Bronchial epithelial cell (primary cell): ENCODE data around the gene PHC2. TPM values are rescaled to one million over a fixed set of nuclear protein-coding genes. Genes with fewer than 3 reads are reported as not detected.

ENCODE experiments used
- DNase-seq: peaks from one replicate; pipeline ENCODE4 v3.0.0-alpha.2; 2010; ENCODE audit warnings: low read depth
- FAIRE-seq: peaks from 2 replicates; lab custom pipeline; 2011; peaks lifted over from hg19 to GRCh38; lab: Jason Lieb, UNC
- H3K27me3 ChIP-seq: 2 replicates; pipeline ENCODE4 v1.5.1; 2011; ENCODE audit warnings: low read length; ENCODE audit not compliant: control insufficient read depth, insufficient read depth
- H3K36me3 ChIP-seq: 2 replicates; pipeline ENCODE4 v1.5.1; 2011; ENCODE audit warnings: low read length; ENCODE audit not compliant: control insufficient read depth, insufficient read depth
- H3K4me3 ChIP-seq: 2 replicates; pipeline ENCODE4 v1.5.1; 2011; ENCODE audit warnings: mild to moderate bottlenecking, low read depth, low read length, control low read depth
- total RNA-seq: library from RNA; depleted of rRNA; stranded (reverse); fragments of >200 nt; gene quantifications from 2 replicates; pipeline ENCODE4 v1.2.1, GENCODE V29; 2014
- TF ChIP-seq, protein P1 (sequence below): IDR thresholded peaks from 2 replicates; pipeline ENCODE4 v1.5.1; 2011; ENCODE audit warnings: mild to moderate bottlenecking, moderate library complexity, low read length, control low read depth, inconsistent platforms; ENCODE audit not compliant: insufficient read depth, severe bottlenecking

PHC2 gene
- total RNA-seq, 1 donor from 2014 or later, result 32.1 TPM

DNA sequence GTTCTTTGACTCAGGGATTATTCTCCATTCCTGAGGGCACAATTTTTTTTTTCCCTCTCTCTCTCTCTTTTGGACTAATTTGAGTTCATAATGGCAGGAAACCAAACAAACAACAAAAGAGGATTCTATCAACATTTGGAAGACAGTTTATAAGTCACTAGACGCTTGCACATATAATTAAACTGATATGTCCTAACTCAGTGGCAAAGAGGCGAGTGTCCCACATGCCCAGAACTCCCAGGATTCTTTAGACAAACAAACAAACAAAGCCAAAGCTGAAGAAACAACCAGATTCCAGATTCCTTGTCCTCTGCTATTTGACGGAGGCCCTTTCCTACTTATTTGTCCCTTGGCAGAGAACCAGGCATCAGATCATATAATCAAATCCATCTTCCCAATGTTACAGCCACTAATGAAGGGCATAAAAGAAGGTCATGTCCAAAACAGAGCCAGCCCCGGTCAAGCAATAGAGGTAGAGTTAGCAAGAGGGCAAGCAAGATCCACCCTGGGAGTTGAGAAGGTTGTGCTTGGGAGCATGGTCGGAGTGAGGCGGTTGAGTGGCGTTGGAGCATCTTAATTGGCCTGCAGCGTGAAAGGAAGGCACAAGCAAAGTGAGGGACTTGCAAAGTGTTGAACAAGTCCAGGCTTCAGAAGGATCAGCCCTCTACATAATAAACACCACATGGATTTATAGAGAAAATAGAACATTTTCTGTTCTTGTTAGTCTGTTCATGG lies 144.3 kb downstream of the PHC2 start:
- TF ChIP-seq, protein P1, sequence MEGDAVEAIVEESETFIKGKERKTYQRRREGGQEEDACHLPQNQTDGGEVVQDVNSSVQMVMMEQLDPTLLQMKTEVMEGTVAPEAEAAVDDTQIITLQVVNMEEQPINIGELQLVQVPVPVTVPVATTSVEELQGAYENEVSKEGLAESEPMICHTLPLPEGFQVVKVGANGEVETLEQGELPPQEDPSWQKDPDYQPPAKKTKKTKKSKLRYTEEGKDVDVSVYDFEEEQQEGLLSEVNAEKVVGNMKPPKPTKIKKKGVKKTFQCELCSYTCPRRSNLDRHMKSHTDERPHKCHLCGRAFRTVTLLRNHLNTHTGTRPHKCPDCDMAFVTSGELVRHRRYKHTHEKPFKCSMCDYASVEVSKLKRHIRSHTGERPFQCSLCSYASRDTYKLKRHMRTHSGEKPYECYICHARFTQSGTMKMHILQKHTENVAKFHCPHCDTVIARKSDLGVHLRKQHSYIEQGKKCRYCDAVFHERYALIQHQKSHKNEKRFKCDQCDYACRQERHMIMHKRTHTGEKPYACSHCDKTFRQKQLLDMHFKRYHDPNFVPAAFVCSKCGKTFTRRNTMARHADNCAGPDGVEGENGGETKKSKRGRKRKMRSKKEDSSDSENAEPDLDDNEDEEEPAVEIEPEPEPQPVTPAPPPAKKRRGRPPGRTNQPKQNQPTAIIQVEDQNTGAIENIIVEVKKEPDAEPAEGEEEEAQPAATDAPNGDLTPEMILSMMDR, result no peak
- no peaks in the 10 kb centered on the region for H3K27me3 ChIP-seq
- FAIRE-seq (no peak), DNase-seq (no peak)
- peaks cover 5% of the 10 kb centered on the region for H3K36me3 ChIP-seq
- H3K4me3 ChIP-seq, result no peak overlapping the region

DNA sequence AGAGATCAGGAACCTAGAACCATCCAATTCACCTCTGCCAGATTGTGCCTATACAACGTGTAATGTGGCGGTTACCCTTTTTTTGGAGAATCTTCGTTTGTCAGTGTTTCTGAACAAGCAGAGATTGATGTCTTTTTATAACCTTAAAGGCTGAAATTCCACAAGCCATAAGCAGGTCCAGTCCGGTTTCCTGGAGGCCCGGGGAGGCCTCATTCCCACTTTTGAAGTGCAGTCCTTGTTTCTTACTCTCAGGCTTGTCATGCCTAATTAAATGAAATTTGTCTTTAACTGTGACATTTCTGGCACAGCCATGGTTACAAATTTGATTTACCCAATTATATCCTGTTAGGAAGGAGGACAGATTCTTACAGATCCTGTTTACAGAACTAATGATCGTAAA lies 146.8 kb downstream of the PHC2 start:
- no peak for DNase-seq
- TF ChIP-seq, protein P1, result no peak
- no peak for FAIRE-seq
- H3K36me3 ChIP-seq, result peaks cover 10% of the 10 kb centered on the region
- H3K4me3 ChIP-seq, result no peak overlapping the region
- H3K27me3 ChIP-seq, result no peaks in the 10 kb centered on the region

DNA sequence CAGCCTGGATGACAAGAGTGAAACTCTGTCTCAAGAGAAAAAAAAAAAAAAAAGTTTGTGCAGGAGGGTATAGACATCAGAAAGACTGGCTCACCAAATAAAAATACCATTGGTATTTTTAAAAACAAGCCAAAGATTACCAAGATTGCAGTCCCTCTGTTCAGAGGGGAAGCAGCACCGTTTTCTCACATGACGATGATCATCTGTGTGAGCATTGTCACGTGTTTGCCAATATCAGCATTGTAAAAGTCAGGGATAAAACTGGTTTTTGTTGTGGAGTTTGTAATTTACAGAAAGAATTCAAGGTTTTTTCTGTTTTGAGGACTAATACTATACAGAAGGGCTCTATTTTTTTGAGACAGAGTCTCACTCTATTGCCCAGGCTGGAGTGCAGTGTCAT lies 148.1 kb downstream of the PHC2 start:
- FAIRE-seq (no peak), DNase-seq (no peak)
- Histone ChIP-seq H3K27me3 (no peaks in the 10 kb centered on the region), H3K36me3 (peaks cover 10% of the 10 kb centered on the region), H3K4me3 (no peak overlapping the region)
- TF ChIP-seq, protein P1, result no peak

DNA sequence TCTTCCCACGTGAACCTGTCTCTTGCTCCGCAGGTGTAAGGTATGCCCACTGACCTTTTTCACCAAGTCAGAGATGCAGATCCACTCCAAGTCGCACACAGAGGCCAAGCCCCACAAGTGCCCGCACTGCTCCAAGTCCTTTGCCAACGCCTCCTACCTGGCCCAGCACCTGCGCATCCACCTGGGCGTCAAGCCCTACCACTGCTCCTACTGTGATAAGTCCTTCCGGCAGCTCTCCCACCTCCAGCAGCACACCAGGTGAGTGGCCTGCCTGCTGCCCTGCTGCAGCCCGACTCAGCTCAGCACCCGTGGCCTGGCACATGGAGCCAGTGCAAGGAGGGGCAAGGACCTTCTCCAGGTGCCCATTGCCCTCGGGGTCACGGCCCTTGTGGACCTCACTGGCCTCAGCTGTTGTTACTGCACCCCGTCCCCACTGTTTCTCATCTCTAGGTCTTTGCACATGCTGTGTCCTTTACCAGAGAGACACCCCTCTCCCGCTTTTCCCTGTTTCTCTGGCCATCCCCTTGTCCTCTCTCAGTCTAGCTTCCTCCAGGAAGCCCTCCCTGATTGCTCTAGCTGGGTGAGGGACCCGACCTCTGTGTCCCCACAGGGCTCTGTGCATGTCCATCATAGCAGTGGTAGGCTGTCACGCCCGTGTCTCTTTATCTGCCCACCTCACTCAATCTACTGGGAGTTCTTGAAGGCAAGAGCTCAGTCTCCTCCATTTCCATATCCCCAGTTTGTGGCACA lies 149.2 kb downstream of the PHC2 start:
- FAIRE-seq (peak; percentile 52), DNase-seq (no peak)
- no peaks in the 10 kb centered on the region for H3K27me3 ChIP-seq
- H3K4me3 ChIP-seq, result no peak overlapping the region
- TF ChIP-seq, protein P1, result no peak
- H3K36me3 ChIP-seq, result peaks cover 10% of the 10 kb centered on the region

DNA sequence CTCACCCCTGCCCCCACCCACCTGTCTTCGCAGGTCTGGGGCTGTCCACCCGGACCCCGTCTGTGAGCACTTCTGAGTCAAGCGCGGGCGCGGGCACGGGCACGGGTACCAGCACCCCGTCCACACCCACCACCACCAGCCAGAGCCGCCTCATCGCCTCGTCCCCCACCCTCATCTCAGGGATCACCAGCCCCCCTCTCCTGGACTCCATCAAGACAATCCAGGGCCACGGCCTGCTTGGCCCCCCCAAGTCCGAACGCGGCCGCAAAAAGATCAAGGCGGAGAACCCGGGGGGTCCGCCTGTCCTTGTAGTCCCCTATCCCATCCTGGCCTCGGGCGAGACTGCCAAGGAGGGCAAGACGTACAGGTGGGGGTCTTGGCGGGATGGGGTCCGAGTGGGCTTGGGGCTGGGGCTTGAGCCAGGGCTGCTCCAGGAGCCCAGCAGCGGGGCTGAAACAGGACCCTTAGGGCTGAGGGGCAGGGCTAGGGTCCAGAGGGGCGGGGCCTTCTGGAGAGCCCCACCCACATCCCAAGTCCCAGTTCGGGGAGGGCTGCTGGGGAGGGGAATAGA lies 150.7 kb downstream of the PHC2 start:
- DNase-seq (no peak), FAIRE-seq (no peak)
- Histone ChIP-seq H3K4me3 (no peak overlapping the region), H3K27me3 (no peaks in the 10 kb centered on the region), H3K36me3 (peaks cover 10% of the 10 kb centered on the region)
- TF ChIP-seq, protein P1, result no peak
